T-helper 2 cell (primary cell): ENCODE measurements around the gene GPR45.
"Not testable (repeated sequence)": the region's sequence is repeated elsewhere in the genome, so short reads cannot be mapped to it uniquely, and the experiment has no call there.

ENCODE experiments used
- DNase-seq, 5 experiments: peaks; one replicate each; pipeline versions ENCODE4 v3.0.0 to v3.0.0-alpha.2; 2012 to 2022
- total RNA-seq, 2 donors: gene quantifications; one replicate each; lab custom pipeline; 2026; lab: John Stamatoyannopoulos, UW

Gene GPR45, protein sequence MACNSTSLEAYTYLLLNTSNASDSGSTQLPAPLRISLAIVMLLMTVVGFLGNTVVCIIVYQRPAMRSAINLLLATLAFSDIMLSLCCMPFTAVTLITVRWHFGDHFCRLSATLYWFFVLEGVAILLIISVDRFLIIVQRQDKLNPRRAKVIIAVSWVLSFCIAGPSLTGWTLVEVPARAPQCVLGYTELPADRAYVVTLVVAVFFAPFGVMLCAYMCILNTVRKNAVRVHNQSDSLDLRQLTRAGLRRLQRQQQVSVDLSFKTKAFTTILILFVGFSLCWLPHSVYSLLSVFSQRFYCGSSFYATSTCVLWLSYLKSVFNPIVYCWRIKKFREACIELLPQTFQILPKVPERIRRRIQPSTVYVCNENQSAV
- 0 reads per million in 2 donors for total RNA-seq

- DNase-seq, result no peak
Observed at GRCh38 chr2:105241443-105241842, at the start of gene GPR45. Gene GPR45 (plus strand): TSS chr2:105241743. CDS start chr2:105241859, 116 bp downstream.

DNA sequence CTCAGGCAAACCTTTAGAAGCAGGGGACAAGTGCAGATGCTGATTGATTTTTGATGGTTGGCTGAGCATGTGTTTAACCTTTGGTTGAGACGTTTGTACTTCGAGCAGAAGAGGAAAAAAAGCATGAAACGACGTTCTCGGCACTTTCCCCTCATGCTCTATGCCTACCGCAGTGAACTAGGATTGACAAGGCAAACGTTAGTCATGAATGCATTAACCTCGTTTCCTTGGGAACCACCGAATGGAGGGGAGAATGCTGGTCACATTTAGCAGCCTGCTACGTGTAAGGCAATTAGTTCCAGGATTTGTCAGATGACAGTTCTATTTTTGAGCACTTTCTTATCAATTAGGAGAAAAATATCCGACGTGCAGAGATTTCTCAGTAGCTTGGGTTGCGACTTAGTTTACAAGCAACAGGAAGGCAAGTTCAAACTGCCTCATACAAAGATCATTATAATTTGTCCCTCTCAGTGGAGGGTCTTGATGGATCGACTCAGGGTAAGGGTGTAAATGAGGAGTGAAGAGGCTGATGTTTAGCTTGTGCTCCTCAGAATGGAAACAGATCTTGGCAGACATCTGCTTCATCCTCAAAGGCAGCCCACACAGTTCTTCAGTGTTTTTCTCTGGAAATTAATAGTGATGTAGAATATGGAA lies 47.4 kb upstream of the GPR45 start:
- no peak for DNase-seq

DNA sequence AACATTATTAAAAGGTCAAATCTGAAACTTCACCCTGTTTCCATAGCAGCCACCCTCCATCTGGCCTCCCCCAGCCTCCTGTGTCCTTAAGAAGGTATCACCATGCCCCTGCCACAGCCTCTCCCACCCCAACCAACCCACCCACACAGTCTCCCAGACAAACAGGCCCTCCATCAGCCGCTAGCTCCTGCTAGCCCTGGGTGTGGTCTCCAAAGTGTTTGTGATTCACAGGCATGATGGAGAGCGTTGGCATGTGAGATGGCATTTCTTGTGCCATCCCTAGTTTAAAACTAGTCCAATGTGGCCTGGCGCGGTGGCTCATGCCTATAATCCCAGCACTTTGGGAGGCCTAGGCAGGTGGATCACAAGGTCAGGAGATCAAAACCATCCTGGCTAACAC lies 44.9 kb upstream of the GPR45 start:
- DNase-seq, result no peak

DNA sequence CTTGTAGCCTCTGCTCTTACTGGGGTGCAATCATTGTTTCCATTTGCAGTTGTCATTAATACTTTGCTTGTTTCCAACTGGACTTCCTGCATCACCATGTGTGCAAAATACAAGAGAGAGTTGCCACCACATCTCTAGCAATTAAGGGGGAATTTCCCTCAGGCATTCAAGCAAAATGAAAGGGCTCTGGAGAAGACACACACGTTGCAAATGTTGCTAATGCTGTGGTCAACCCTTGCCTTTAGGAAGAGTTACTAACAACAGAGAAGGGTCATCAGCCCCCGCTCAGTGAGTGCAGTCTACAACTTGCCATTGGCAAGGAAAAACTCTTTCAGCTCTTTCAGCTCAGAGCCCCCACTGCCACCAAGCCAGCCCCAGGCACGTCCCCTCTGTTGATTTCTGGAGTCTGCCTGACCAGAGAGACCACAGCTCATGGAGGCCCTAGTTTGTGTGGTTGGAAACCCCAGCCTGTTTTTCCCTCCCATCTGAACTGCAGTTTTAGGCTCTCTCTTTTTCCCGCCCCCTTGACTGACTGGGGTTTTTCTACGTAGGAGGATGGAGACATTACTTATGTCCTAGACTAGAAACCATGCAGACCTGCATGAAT lies 25.9 kb upstream of the GPR45 start:
- no peak for DNase-seq

DNA sequence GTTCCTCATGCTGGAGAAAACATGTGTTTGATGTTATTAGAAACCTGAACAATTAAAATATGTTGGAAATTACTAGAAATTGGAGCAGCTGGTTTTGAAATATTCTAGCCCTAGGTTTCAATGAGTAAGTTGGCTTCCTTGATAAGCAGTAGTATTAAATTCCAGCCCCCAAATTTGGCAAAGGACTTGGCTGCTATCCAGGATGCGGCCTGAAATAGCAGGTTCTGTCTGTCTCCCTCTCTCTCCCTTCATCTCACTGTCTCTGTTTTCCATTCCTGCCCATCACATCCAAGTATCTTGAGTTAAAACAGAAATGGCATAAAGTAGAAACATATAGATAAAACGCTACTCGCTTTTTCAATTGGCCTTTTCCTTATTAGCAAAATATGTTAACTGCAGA lies 20.9 kb upstream of the GPR45 start:
- no peak for DNase-seq

GRCh38 chr2:105224444-105224843 lies 17.1 kb upstream of the GPR45 start:
- DNase-seq, result no peak

DNA sequence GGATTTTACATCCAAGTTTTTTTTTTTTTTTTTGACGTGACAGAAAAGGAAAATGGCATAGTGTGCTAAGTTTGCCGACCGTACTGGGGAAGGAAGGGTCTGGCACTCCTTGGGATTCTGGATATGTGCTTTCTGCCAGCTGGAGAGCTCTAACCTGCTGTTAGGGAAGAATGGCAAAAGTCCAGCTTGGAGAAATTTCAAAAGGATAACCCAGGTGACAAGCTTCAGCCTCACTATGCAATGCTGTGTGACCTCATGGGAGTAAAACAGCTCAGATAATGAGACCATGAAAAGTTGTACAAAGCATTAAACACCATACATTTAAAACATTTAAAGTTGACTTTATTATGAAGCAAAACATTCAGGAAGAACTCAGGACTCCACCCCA lies 10.3 kb upstream of the GPR45 start:
- no peak for DNase-seq

DNA sequence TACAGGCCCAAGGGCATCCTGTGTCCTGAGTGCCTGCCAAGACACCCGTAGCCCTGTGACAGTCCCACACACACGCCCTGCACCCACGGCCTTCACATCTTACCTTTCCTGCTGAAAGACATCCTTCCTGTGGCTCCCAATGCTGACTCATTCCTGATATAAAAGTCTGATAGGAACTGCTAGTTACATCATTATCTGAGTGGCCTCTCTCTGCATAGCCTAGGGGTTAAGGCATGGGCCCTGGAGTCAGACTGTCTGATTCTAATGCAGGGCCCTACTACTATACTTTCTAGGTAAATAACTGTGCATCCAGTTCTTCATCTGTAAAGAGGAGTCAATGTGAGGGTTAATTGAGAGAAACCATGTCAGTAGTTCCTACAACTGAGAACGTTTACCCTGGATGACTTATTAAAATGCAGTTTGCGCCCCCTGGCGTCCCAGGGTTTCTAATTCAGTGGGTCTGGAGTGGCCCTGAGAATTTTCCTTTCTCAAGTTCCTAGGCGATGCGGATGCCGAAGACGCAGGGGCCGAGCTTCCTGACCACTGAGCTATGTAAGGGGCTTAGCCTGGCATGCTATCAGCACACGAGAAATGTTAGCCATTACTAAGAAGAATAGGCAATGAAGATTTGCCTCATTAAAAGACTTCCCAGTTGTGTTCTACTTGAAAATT lies 6.0 kb upstream of the GPR45 start:
- DNase-seq, result peak in 3 of 5 experiments; percentile 32 to 53 (median 41)

DNA sequence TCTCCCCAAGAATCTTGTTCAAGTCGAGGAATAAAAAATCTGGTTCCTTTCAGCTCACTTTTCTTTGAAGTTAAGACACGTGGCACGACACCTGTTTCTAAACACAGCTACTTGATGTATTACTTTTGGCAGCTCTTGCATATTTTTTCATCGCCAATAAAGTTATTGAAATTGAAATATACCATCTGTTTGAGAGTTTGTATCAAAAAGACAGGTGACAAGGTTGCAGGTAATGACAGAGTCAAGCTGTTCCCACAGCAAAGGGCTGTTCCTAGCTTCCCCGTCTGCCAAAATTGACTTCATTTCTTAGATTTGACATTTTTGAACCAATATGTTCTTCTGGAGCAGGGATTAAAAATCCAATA lies 5.5 kb upstream of the GPR45 start:
- DNase-seq, result no peak

DNA sequence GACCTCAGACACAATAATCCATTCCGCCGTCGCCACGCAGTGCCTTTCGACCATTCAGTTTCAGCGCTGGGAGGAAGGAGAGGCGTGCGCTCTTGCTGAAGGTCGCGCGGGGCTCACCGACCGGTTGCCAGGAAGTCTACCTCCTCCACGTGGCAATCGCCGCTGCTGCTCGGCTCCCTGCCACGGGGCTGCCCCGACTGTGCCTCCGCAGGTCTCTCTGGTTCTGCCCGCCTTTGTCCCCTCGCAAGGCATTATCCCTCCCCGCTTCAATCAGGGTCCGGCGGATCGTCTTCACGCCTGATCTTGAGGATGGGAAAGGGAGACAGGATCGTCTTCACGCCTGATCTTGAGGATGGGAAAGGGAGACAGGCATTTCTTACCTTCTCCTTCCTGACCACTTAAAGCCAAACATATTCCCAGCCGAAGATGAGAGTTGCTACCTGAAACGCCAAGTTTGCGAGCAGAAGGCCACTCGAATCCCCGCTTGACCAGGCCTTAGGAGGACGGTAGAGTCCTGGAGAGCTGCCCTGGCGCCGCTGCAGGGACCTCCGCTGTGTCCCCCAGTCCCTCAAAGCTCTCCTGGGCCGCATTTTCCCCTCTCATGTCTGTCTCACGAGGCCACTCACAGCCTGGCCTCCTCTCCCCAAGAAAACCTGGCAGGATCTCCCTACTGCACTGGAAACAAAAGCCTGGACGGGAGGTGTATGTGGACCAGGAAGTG lies 4.3 kb upstream of the GPR45 start:
- DNase-seq, result peak in 1 of 5 experiments; percentile 8

DNA sequence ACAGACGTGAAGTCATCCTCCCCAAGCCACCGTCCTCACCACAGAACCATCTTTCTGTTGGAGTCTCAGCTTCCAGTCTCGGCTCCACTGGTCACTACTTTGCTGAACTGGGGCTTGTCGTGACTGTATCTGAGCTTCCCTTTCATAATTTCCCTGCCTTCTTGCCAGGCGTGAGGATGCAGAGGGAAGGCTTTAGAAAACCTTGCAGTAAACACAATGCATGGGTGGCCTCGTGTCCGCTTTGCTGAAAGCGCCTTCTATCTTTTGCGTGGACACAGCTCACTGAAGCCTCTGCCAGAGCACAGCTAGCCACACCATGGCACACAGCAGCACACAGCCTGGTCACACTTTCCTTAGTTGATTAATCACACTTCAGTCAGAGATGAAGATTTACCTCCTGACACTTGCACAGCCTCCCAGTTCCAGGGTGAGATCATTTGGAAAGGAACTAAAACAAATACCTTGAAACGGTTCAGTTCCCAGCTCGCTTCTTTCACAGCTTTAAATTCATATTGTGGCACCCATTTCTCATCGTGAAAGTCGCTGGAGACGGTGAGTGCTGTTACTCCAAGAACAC lies 2.8 kb upstream of the GPR45 start:
- DNase-seq, result no peak

DNA sequence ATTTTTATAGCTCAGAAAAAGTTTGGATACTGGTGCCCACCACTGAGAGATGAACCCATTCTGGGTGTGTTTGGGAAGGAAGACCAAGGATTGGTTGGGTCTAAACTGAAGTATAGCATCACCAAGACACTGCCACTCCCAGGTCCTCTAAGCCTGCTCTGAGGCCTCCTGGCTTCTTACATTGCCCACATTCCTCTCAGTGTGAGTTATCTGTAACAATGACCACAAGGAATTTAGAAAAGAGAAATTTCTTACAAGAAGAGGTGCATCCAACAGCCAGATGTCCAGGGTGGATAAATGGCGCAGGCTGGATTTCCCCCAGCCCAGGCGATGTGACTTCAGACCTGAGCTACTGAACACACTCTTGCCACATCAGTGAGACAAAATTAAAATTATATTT lies 1.6 kb upstream of the GPR45 start:
- no peak for DNase-seq

DNA sequence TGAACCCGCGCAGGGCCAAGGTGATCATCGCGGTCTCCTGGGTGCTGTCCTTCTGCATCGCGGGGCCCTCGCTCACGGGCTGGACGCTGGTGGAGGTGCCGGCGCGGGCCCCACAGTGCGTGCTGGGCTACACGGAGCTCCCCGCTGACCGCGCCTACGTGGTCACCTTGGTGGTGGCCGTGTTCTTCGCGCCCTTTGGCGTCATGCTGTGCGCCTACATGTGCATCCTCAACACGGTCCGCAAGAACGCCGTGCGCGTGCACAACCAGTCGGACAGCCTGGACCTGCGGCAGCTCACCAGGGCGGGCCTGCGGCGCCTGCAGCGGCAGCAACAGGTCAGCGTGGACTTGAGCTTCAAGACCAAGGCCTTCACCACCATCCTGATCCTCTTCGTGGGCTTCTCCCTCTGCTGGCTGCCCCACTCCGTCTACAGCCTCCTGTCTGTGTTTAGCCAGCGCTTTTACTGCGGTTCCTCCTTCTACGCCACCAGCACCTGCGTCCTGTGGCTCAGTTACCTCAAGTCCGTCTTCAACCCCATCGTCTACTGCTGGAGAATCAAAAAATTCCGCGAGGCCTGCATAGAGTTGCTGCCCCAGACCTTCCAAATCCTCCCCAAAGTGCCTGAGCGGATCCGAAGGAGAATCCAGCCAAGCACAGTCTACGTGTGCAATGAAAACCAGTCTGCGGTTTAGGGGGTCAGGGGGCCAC lies 897 bp downstream of the GPR45 start:
- no peak for DNase-seq

DNA sequence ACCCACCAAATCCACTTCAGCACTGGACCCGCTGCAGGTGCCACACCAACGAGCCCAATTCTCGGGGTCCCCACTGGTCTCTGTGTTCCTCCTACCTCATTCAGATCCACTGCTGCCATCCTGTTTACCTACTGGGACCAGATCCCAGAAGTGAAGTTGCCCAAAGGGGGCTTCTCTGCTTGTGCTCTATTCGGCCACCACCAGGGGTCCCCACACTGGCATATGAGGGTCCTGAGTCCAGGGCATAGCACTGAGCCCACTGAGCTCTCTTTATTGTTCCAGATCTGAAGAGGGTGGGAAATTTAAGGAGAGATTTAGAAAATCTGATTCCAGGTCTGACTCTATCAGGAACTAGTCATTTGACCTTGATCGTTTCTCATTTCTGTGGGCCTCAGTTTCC lies 2.4 kb downstream of the GPR45 start:
- DNase-seq, result no peak

DNA sequence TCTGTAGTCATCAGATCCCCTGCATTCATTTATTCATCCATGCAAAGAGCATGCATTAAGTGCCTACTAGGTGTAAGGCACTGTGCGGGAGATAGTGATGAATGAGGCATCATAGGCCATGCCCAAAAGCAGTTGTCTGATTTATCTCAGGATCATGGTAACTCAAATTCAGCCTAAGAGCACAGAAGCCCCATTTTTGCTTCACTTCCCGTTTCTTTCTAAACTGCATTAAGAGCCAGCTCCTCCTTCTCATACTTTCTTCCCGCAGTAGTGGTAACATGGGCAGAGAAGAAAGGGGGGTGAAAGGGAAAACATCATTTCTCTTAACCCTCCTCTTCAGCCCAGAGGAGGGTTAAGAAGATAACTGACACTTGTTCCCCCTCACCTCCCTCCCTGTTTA lies 2.9 kb downstream of the GPR45 start:
- DNase-seq, result no peak

GRCh38 chr2:105248316-105249070 lies 7.0 kb downstream of the GPR45 start:
- no peak for DNase-seq

GRCh38 chr2:105249181-105249580 lies 7.6 kb downstream of the GPR45 start:
- DNase-seq, result no peak

DNA sequence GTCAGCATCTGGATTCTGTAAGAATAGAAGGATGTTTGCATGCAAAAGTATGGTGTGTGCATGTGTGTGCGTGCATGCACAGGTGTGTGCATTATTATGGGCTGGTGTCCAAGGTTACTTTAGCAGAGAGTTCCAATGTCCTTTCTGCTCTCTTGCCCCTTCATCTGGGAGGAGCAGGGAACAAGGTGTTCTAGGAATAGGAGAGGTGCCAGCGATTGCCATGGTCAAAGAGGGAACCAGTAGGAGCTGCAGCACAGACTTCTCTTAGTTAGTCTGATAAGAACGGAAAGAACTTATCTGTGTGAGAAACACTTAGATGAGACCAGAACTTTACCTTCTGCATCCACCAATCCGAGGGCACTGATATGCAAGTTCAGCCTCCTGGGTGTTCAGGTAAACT lies 8.3 kb downstream of the GPR45 start:
- no peak for DNase-seq

DNA sequence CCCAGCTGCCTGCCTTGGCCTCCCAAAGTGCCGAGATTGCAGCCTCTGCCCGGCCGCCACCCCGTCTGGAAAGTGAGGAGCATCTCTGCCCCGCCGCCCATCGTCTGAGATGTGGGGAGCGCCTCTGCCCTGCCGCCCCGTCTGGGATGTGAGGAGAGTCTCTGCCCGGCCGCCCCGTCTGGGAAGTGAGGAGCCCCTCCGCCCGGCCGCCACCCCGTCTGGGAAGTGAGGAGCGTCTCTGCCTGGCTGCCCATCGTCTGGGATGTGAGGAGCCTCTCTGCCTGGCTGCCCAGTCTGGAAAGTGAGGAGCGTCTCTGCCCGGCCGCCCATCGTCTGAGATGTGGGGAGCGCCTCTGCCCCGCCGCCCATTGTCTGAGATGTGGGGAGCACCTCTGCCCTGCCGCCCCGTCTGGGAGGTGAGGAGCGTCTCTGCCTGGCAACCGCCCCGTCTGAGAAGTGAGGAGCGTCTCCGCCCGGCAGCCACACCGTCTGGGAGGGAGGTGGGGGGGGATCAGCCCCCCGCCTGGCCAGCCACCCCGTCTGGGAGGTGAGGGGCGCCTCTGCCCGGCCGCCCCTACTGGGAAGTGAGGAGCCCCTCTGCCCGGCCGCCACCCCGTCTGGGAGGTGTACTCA lies 9.6 kb downstream of the GPR45 start:
- DNase-seq, result not testable (repeated sequence)

- no peak for DNase-seq
Observed at GRCh38 chr2:105252271-105252670, 10.7 kb downstream of the GPR45 start.
